ENCODE data around the gene CYP24A1. TPM values are rescaled to one million over a fixed set of nuclear protein-coding genes. Genes with fewer than 3 reads are reported as not detected.

Gene CYP24A1
- total and polyA plus RNA-seq, 2 of the 13 experiments (the other 11 are each of a cell fraction or from before 2014, with no cell fraction given), result 9.4 to 32.7 TPM

DNA sequence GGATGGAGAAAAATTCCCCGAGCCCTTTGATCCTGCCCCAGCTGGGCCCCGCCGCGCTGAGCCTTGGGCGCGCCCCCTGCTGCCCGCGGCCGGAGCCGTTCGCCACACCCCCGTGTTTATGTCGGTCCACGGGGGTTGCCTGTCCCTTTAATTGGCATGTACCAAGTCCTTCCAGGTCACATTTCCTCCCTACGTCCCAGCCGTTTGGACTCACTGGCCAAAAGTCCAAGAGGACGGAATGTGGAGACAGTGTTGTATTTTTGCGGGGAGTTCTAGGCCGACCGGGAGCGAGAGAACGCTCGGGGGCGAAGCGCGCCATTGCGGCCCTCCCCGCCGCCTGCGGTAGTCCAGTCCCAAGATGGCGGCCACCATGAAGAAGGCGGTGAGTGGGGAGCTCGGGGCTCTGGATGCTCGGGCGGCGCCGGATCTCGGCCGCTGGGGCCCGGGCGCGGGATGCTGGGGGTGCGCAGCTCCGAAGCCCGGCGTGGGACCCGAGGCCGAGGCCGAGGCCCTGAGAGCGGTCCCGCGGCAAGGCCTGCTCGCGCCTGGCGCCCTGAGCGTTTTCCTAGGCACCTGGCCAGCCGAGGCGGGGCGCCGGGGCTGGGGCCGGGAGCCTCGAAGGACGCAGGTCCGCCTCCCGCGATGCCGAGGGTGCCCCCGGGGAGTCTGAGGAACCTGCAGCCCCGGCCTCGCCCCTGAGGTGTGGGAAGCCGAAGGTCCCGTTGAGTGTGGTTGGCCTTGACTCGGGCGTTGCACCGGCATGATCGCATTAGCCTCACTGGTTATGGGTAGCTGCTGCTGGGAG, 34.2 kb upstream of the CYP24A1 start, which contains the start of gene PFDN4 (continued):
- TF ChIP-seq ZNF616 (CRISPR knock-in tag; IDR thresholded peaks at IDR 0.05; ENCODE audit: low read depth) (peak; percentile 95), ZNF530 (CRISPR knock-in tag; IDR thresholded peaks at IDR 0.05; ENCODE audit: low read depth) (no peak), TBX2 (CRISPR knock-in tag; IDR thresholded peaks at IDR 0.05; ENCODE audit: borderline replicate concordance) (peak; percentile 94), MIER2 (CRISPR knock-in tag; IDR thresholded peaks at IDR 0.05) (peak; percentile 72; the same call in 1 of the 2 replicates), ZNF589 (CRISPR knock-in tag; conservative IDR thresholded peaks at IDR 0.05) (peak; percentile 93), ZFP90 (CRISPR knock-in tag; IDR thresholded peaks at IDR 0.05; ENCODE audit: borderline replicate concordance) (peak; percentile 97), ELF1 (CRISPR knock-in tag; IDR thresholded peaks at IDR 0.05) (peak; percentile 41), ATRX (CRISPR knock-in tag; IDR thresholded peaks at IDR 0.05; ENCODE audit: borderline replicate concordance) (0 out of 2 replicates have a peak, but pooled peaks have one; percentile 79), TAF15 (IDR thresholded peaks at IDR 0.05; ENCODE audit: low read depth, low read length, poor library complexity, severe bottlenecking) (peak; percentile 62), ZBTB38 (CRISPR knock-in tag; IDR thresholded peaks at IDR 0.05) (peak; percentile 90), ZNF282 (IDR thresholded peaks at IDR 0.05; ENCODE audit: partially characterized antibody) (no peak), MEF2D (CRISPR knock-in tag; IDR thresholded peaks at IDR 0.05) (peak; percentile 82), NONO (IDR thresholded peaks at IDR 0.05) (peak; percentile 89; the same call in 1 of the 2 replicates), NONO (CRISPR knock-in tag; conservative IDR thresholded peaks at IDR 0.05) (peak; percentile 100), PCBP2 (optimal IDR thresholded peaks at IDR 0.05; ENCODE audit: low read depth, low read length, poor library complexity, severe bottlenecking) (no peak), RFX1 (IDR thresholded peaks at IDR 0.05) (no peak)
- TF ChIP-seq, protein P1, sequence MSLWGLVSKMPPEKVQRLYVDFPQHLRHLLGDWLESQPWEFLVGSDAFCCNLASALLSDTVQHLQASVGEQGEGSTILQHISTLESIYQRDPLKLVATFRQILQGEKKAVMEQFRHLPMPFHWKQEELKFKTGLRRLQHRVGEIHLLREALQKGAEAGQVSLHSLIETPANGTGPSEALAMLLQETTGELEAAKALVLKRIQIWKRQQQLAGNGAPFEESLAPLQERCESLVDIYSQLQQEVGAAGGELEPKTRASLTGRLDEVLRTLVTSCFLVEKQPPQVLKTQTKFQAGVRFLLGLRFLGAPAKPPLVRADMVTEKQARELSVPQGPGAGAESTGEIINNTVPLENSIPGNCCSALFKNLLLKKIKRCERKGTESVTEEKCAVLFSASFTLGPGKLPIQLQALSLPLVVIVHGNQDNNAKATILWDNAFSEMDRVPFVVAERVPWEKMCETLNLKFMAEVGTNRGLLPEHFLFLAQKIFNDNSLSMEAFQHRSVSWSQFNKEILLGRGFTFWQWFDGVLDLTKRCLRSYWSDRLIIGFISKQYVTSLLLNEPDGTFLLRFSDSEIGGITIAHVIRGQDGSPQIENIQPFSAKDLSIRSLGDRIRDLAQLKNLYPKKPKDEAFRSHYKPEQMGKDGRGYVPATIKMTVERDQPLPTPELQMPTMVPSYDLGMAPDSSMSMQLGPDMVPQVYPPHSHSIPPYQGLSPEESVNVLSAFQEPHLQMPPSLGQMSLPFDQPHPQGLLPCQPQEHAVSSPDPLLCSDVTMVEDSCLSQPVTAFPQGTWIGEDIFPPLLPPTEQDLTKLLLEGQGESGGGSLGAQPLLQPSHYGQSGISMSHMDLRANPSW (CRISPR knock-in tag; IDR thresholded peaks at IDR 0.05; ENCODE audit: borderline replicate concordance), result no peak
- TF ChIP-seq, protein P2, sequence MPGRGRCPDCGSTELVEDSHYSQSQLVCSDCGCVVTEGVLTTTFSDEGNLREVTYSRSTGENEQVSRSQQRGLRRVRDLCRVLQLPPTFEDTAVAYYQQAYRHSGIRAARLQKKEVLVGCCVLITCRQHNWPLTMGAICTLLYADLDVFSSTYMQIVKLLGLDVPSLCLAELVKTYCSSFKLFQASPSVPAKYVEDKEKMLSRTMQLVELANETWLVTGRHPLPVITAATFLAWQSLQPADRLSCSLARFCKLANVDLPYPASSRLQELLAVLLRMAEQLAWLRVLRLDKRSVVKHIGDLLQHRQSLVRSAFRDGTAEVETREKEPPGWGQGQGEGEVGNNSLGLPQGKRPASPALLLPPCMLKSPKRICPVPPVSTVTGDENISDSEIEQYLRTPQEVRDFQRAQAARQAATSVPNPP (CRISPR knock-in tag; IDR thresholded peaks at IDR 0.05), result peak; percentile 40
- TF ChIP-seq, protein P3, sequence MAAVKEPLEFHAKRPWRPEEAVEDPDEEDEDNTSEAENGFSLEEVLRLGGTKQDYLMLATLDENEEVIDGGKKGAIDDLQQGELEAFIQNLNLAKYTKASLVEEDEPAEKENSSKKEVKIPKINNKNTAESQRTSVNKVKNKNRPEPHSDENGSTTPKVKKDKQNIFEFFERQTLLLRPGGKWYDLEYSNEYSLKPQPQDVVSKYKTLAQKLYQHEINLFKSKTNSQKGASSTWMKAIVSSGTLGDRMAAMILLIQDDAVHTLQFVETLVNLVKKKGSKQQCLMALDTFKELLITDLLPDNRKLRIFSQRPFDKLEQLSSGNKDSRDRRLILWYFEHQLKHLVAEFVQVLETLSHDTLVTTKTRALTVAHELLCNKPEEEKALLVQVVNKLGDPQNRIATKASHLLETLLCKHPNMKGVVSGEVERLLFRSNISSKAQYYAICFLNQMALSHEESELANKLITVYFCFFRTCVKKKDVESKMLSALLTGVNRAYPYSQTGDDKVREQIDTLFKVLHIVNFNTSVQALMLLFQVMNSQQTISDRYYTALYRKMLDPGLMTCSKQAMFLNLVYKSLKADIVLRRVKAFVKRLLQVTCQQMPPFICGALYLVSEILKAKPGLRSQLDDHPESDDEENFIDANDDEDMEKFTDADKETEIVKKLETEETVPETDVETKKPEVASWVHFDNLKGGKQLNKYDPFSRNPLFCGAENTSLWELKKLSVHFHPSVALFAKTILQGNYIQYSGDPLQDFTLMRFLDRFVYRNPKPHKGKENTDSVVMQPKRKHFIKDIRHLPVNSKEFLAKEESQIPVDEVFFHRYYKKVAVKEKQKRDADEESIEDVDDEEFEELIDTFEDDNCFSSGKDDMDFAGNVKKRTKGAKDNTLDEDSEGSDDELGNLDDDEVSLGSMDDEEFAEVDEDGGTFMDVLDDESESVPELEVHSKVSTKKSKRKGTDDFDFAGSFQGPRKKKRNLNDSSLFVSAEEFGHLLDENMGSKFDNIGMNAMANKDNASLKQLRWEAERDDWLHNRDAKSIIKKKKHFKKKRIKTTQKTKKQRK (IDR thresholded peaks at IDR 0.05; ENCODE audit: low read length), result no peak
